Heart left ventricle (tissue), 13 donors: Measurements from ENCODE around the gene HOATZ.

Experiments
- CTCF ChIP-seq, 12 donors: fragments of 200-600 bp; sonication (generic) in 4 of 12; IDR thresholded peaks; one replicate each; pipeline versions ENCODE4 v1.5.0 to v1.8.0; 2018 to 2022; ENCODE audit warnings: antibody characterized with exemption in 12 of 12, mild to moderate bottlenecking in 5 of 12
- POLR2A ChIP-seq, 2 donors: fragments of 450-650 bp; IDR thresholded peaks; one replicate each; pipeline ENCODE4 v1.6.1; 2017; ENCODE audit warnings: antibody characterized with exemption in 2 of 2, mild to moderate bottlenecking in 2 of 2, moderate library complexity in 2 of 2
- donor health status: ischemic (EF 13 %, LVEDD 7.1; RV severe dilation, severe dysfunction).
- donor health status: DM: no; HTN: yes; CAD: no.
- donor health status: DM: no; HTN: no; CAD: no.
- donor health status: ischemic (EF 25% LVEDD 6.9; RV normal size, moderate dysfunction).
- donor health status: ischemic (EF 25% LVEDD 5.7; RV mildly dilated, moderate dysfunction).
- donor health status: ischemic (EF 35%, LVEDD 5.7; RV mildly dilated, moderate dysfunction).
- donor health status: nonischemic (EF 11% LVEDD 7.7; RV severe dilation, severe dysfunction).
- donor health status: DM: yes; HTN: yes; CAD: no.
- donor health status: PGD.
- donor health status: ischemic (EF 29% LVEDD 5.4; RV normal size, mild dysfunction).
- donor health status: nonischemic (EF 23%, LVEDD 6.1; RV moderate dilation, normal function).

GRCh38 chr11:111522426-111522825, 7.8 kb downstream of the HOATZ start:
- TF ChIP-seq CTCF (IDR thresholded peaks at IDR 0.05) (no peak), POLR2A (IDR thresholded peaks at IDR 0.05) (no peak)
